Measurements from ENCODE around the gene ZNF70. TPM values are rescaled to one million over a fixed set of nuclear protein-coding genes. Genes with fewer than 3 reads are reported as not detected.

Gene ZNF70
- total and polyA plus RNA-seq, 2 of the 13 experiments (the other 11 are each of a cell fraction or from before 2014, with no cell fraction given): 0.62 to 3.6 TPM

DNA sequence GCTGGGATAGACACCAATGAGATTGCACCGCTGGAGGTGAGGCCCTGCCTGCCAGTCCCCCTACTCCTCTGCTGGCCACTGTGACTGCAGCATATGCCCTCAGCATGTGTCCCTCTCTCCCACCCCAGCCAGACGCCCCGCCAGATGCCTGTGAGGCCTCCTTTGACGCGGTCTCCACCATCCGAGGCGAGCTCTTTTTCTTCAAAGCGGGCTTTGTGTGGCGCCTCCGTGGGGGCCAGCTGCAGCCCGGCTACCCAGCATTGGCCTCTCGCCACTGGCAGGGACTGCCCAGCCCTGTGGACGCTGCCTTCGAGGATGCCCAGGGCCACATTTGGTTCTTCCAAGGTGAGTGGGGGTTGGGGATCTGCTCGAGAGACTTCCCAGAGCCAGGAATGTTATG, 30.2 kb upstream of the ZNF70 start:
- H2AFZ ChIP-seq (ENCODE audit: low read length): no peak overlapping the region
- no TSS peak for BruUV-seq (replicated peaks)
- FAIRE-seq: no peak
- H3K4me2 ChIP-seq (ENCODE audit: low read depth, low read length): no peak overlapping the region
- no peak overlapping the region for H3K9ac ChIP-seq (ENCODE audit: insufficient read depth, low read depth, low read length)
- H4K20me1 ChIP-seq (ENCODE audit: insufficient read depth, low read length): no peaks in the 10 kb centered on the region
- no peaks in the 10 kb centered on the region for H3K79me2 ChIP-seq (ENCODE audit: insufficient read depth, low read length)
- DNase-seq (ENCODE audit: low spot score): no peak
- no peaks in the 10 kb centered on the region for H3K9me3 ChIP-seq (ENCODE audit: low read length)
- no peak for TF ChIP-seq SMYD3 (CRISPR knock-in tag; IDR thresholded peaks at IDR 0.05)
- TF ChIP-seq ZC3H13 (CRISPR knock-in tag; IDR thresholded peaks at IDR 0.05): 0 out of 2 replicates have a peak, but pooled peaks have one; percentile 32
- WGBS (ENCODE audit: low lambda C conversion rate): no CpG with 5 or more reads among the region's 15 CpGs
- POLR2A ChIA-PET: interaction anchor here (0.8 to 1.3 kb wide), 3 partner anchors 8 to 10 kb away, joined by 3 to 4 read pairs (median 3); partner anchors contain the start of gene MMP11
- no peak overlapping the region for H3K27ac ChIP-seq (ENCODE audit: extremely low read length, insufficient read depth, low read length)
- no peaks in the 10 kb centered on the region for H3K27me3 ChIP-seq (ENCODE audit: control insufficient read depth in 1 of 2, insufficient read depth in 2 of 2, low read length in 2 of 2)
- no peak overlapping the region for H3K4me3 ChIP-seq (replicated peaks in 1 of 3; ENCODE audit: insufficient read depth in 1 of 3, low read depth in 2 of 3, low read length in 3 of 3)
- intact Hi-C loops (cut with micrococcal nuclease; ENCODE audit: unreplicated experiment) (no loop called here), in situ Hi-C loops (cut with HindIII; ENCODE audit: extremely low pct_ligation_motif_present, low pct_unique_long_range_greater_than_20kb) (loop anchor here (5.0 kb wide), 1 partner anchor 66 kb away; no protein-coding TSS in a partner anchor)
- ATAC-seq: no peak
- no peaks in the 10 kb centered on the region for H3K36me3 ChIP-seq (replicated peaks in 1 of 2; ENCODE audit: control insufficient read depth in 1 of 2, insufficient read depth in 2 of 2, low read length in 2 of 2)
- H3K4me1 ChIP-seq (ENCODE audit: insufficient read depth, low read length): peaks cover 70% of the 10 kb centered on the region
- CTCF ChIA-PET (ENCODE audit: low intra/inter-chr PET ratio, low total read pairs): no interaction called here

DNA sequence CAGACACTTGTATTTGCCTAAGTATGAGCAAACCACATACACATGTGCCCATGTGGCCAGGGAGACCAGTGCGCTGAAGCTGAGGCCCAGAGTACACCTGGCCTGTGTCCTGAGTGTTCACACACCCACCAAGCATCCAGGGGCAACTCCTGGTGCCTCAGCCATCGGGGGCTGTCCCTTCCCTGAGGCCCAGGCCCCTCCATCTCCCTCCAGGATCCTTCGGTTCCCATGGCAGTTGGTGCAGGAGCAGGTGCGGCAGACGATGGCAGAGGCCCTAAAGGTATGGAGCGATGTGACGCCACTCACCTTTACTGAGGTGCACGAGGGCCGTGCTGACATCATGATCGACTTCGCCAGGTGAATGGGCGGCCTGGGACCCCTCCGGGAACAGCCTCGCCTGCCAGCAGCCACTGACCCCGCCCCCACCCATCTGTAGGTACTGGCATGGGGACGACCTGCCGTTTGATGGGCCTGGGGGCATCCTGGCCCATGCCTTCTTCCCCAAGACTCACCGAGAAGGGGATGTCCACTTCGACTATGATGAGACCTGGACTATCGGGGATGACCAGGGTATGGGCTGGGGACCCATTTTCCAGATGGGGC, 29.3 kb upstream of the ZNF70 start:
- POLR2A ChIA-PET: interaction anchor here (1.1 to 1.4 kb wide), 2 partner anchors 9 to 77 kb away, joined by 3 read pairs; partner anchors contain the start of gene SLC2A11
- intact Hi-C loops (cut with micrococcal nuclease; ENCODE audit: unreplicated experiment) (no loop called here), in situ Hi-C loops (cut with HindIII; ENCODE audit: extremely low pct_ligation_motif_present, low pct_unique_long_range_greater_than_20kb) (loop anchor here (5.0 kb wide), 1 partner anchor 67 kb away; no protein-coding TSS in a partner anchor)
- Histone ChIP-seq H3K4me3 (replicated peaks in 1 of 3; ENCODE audit: insufficient read depth in 1 of 3, low read depth in 2 of 3, low read length in 3 of 3) (no peak overlapping the region), H3K27ac (ENCODE audit: extremely low read length, insufficient read depth, low read length) (no peak overlapping the region), H3K9me3 (ENCODE audit: low read length) (no peaks in the 10 kb centered on the region), H3K79me2 (ENCODE audit: insufficient read depth, low read length) (no peaks in the 10 kb centered on the region), H2AFZ (ENCODE audit: low read length) (no peak overlapping the region), H3K4me2 (ENCODE audit: low read depth, low read length) (no peak overlapping the region), H3K36me3 (replicated peaks in 1 of 2; ENCODE audit: control insufficient read depth in 1 of 2, insufficient read depth in 2 of 2, low read length in 2 of 2) (no peaks in the 10 kb centered on the region), H3K9ac (ENCODE audit: insufficient read depth, low read depth, low read length) (no peak overlapping the region), H4K20me1 (ENCODE audit: insufficient read depth, low read length) (no peaks in the 10 kb centered on the region), H3K4me1 (ENCODE audit: insufficient read depth, low read length) (peaks cover 70% of the 10 kb centered on the region), H3K27me3 (ENCODE audit: control insufficient read depth in 1 of 2, insufficient read depth in 2 of 2, low read length in 2 of 2) (no peaks in the 10 kb centered on the region)
- FAIRE-seq (no peak), ATAC-seq (no peak), DNase-seq (ENCODE audit: low spot score) (no peak)
- no TSS peak for BruUV-seq (replicated peaks)
- WGBS (ENCODE audit: low lambda C conversion rate): 97% methylated on average over 6 of the region's 20 CpGs
- CTCF ChIA-PET (ENCODE audit: low intra/inter-chr PET ratio, low total read pairs): no interaction called here
- TF ChIP-seq GATAD1 (CRISPR knock-in tag; IDR thresholded peaks at IDR 0.05) (no peak), MATR3 (CRISPR knock-in tag; IDR thresholded peaks at IDR 0.05) (no peak), HMGA1 (CRISPR knock-in tag; conservative IDR thresholded peaks at IDR 0.05) (no peak), NCOA2 (CRISPR knock-in tag; IDR thresholded peaks at IDR 0.05) (no peak), ZNF792 (CRISPR knock-in tag; IDR thresholded peaks at IDR 0.05) (no peak), ZNF567 (CRISPR knock-in tag; IDR thresholded peaks at IDR 0.05; ENCODE audit: borderline replicate concordance) (no peak), ZNF101 (CRISPR knock-in tag; IDR thresholded peaks at IDR 0.05; ENCODE audit: borderline replicate concordance, low read depth) (no peak), RELA (CRISPR knock-in tag; IDR thresholded peaks at IDR 0.05) (no peak)
- TF ChIP-seq, protein P1, sequence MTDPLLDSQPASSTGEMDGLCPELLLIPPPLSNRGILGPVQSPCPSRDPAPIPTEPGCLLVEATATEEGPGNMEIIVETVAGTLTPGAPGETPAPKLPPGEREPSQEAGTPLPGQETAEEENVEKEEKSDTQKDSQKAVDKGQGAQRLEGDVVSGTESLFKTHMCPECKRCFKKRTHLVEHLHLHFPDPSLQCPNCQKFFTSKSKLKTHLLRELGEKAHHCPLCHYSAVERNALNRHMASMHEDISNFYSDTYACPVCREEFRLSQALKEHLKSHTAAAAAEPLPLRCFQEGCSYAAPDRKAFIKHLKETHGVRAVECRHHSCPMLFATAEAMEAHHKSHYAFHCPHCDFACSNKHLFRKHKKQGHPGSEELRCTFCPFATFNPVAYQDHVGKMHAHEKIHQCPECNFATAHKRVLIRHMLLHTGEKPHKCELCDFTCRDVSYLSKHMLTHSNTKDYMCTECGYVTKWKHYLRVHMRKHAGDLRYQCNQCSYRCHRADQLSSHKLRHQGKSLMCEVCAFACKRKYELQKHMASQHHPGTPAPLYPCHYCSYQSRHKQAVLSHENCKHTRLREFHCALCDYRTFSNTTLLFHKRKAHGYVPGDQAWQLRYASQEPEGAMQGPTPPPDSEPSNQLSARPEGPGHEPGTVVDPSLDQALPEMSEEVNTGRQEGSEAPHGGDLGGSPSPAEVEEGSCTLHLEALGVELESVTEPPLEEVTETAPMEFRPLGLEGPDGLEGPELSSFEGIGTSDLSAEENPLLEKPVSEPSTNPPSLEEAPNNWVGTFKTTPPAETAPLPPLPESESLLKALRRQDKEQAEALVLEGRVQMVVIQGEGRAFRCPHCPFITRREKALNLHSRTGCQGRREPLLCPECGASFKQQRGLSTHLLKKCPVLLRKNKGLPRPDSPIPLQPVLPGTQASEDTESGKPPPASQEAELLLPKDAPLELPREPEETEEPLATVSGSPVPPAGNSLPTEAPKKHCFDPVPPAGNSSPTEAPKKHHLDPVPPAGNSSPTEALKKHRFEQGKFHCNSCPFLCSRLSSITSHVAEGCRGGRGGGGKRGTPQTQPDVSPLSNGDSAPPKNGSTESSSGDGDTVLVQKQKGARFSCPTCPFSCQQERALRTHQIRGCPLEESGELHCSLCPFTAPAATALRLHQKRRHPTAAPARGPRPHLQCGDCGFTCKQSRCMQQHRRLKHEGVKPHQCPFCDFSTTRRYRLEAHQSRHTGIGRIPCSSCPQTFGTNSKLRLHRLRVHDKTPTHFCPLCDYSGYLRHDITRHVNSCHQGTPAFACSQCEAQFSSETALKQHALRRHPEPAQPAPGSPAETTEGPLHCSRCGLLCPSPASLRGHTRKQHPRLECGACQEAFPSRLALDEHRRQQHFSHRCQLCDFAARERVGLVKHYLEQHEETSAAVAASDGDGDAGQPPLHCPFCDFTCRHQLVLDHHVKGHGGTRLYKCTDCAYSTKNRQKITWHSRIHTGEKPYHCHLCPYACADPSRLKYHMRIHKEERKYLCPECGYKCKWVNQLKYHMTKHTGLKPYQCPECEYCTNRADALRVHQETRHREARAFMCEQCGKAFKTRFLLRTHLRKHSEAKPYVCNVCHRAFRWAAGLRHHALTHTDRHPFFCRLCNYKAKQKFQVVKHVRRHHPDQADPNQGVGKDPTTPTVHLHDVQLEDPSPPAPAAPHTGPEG (CRISPR knock-in tag; IDR thresholded peaks at IDR 0.05): no peak
- TF ChIP-seq, protein P2, sequence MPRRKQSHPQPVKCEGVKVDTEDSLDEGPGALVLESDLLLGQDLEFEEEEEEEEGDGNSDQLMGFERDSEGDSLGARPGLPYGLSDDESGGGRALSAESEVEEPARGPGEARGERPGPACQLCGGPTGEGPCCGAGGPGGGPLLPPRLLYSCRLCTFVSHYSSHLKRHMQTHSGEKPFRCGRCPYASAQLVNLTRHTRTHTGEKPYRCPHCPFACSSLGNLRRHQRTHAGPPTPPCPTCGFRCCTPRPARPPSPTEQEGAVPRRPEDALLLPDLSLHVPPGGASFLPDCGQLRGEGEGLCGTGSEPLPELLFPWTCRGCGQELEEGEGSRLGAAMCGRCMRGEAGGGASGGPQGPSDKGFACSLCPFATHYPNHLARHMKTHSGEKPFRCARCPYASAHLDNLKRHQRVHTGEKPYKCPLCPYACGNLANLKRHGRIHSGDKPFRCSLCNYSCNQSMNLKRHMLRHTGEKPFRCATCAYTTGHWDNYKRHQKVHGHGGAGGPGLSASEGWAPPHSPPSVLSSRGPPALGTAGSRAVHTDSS (CRISPR knock-in tag; conservative IDR thresholded peaks at IDR 0.05): no peak
